ENCODE results near the gene CAMK2D.
A peak's percentile ranks its signal among the peaks of the same experiment; 100 is the strongest.

Gene CAMK2D

GRCh38 chr4:113555868-113556267 is 205.7 kb downstream of the CAMK2D start:
- DNase-seq (ENCODE audit: low read depth) = no peak
- H3K4me3 ChIP-seq (ENCODE audit: low read depth, low read length) = no peak overlapping the region

- H3K4me3 ChIP-seq (ENCODE audit: low read depth, low read length) = no peak overlapping the region
- DNase-seq (ENCODE audit: low read depth) = no peak
Observed at GRCh38 chr4:113553082-113553481, 208.5 kb downstream of the CAMK2D start.

- H3K4me3 ChIP-seq (ENCODE audit: low read depth, low read length) = no peak overlapping the region
- DNase-seq (ENCODE audit: low read depth) = no peak
Observed at GRCh38 chr4:113550510-113550909, 211.0 kb downstream of the CAMK2D start.

GRCh38 chr4:113548303-113548702 is 213.2 kb downstream of the CAMK2D start:
- DNase-seq (ENCODE audit: low read depth) = no peak
- H3K4me3 ChIP-seq (ENCODE audit: low read depth, low read length) = no peak overlapping the region

- no peak overlapping the region for H3K4me3 ChIP-seq (ENCODE audit: low read depth, low read length)
Observed at GRCh38 chr4:113547487-113548042, 214.0 kb downstream of the CAMK2D start.

GRCh38 chr4:113541933-113542332 is 219.6 kb downstream of the CAMK2D start:
- DNase-seq (ENCODE audit: low read depth) = no peak
- H3K4me3 ChIP-seq (ENCODE audit: low read depth, low read length) = no peak overlapping the region

More at GRCh38 chr4:113547487-113548042, 214.0 kb downstream of the CAMK2D start:
- peak; percentile 91 for DNase-seq (ENCODE audit: low read depth)

GRCh38 chr4:113540859-113541258 is 220.7 kb downstream of the CAMK2D start:
- no peak for DNase-seq (ENCODE audit: low read depth)
- no peak overlapping the region for H3K4me3 ChIP-seq (ENCODE audit: low read depth, low read length)

GRCh38 chr4:113539408-113539807 is 222.1 kb downstream of the CAMK2D start:
- peak; percentile 13 for DNase-seq (ENCODE audit: low read depth)
- no peak overlapping the region for H3K4me3 ChIP-seq (ENCODE audit: low read depth, low read length)

- no peak for DNase-seq (ENCODE audit: low read depth)
- H3K4me3 ChIP-seq (ENCODE audit: low read depth, low read length) = no peak overlapping the region
Observed at GRCh38 chr4:113537628-113538027, 223.9 kb downstream of the CAMK2D start.

- no peak for DNase-seq (ENCODE audit: low read depth)
- H3K4me3 ChIP-seq (ENCODE audit: low read depth, low read length) = no peak overlapping the region
Observed at GRCh38 chr4:113537203-113537602, 224.3 kb downstream of the CAMK2D start.

GRCh38 chr4:113534711-113535110 is 226.8 kb downstream of the CAMK2D start:
- H3K4me3 ChIP-seq (ENCODE audit: low read depth, low read length) = no peak overlapping the region
- DNase-seq (ENCODE audit: low read depth) = no peak

GRCh38 chr4:113531572-113531971 is 230.0 kb downstream of the CAMK2D start:
- no peak overlapping the region for H3K4me3 ChIP-seq (ENCODE audit: low read depth, low read length)
- no peak for DNase-seq (ENCODE audit: low read depth)

- no peak for DNase-seq (ENCODE audit: low read depth)
- no peak overlapping the region for H3K4me3 ChIP-seq (ENCODE audit: low read depth, low read length)
Observed at GRCh38 chr4:113528395-113528794, 233.1 kb downstream of the CAMK2D start.

- no peak overlapping the region for H3K4me3 ChIP-seq (ENCODE audit: low read depth, low read length)
- no peak for DNase-seq (ENCODE audit: low read depth)
Observed at GRCh38 chr4:113525521-113525920, 236.0 kb downstream of the CAMK2D start.

GRCh38 chr4:113524505-113525186 is 236.9 kb downstream of the CAMK2D start:
- H3K4me3 ChIP-seq (ENCODE audit: low read depth, low read length) = no peak overlapping the region
- DNase-seq (ENCODE audit: low read depth) = no peak

GRCh38 chr4:113524096-113524495 is 237.4 kb downstream of the CAMK2D start:
- H3K4me3 ChIP-seq (ENCODE audit: low read depth, low read length) = no peak overlapping the region
- DNase-seq (ENCODE audit: low read depth) = no peak

- DNase-seq (ENCODE audit: low read depth) = no peak
- H3K4me3 ChIP-seq (ENCODE audit: low read depth, low read length) = no peak overlapping the region
Observed at GRCh38 chr4:113522433-113522832, 239.1 kb downstream of the CAMK2D start.

- DNase-seq (ENCODE audit: low read depth) = no peak
- no peak overlapping the region for H3K4me3 ChIP-seq (ENCODE audit: low read depth, low read length)
Observed at GRCh38 chr4:113513382-113513781, 248.2 kb downstream of the CAMK2D start.

GRCh38 chr4:113512880-113513279 is 248.7 kb downstream of the CAMK2D start:
- DNase-seq (ENCODE audit: low read depth) = no peak
- H3K4me3 ChIP-seq (ENCODE audit: low read depth, low read length) = no peak overlapping the region

- DNase-seq (ENCODE audit: low read depth) = no peak
- no peak overlapping the region for H3K4me3 ChIP-seq (ENCODE audit: low read depth, low read length)
Observed at GRCh38 chr4:113511944-113512343, 249.6 kb downstream of the CAMK2D start.

GRCh38 chr4:113509851-113510250 is 251.7 kb downstream of the CAMK2D start:
- no peak overlapping the region for H3K4me3 ChIP-seq (ENCODE audit: low read depth, low read length)
- DNase-seq (ENCODE audit: low read depth) = no peak

Measured in skeletal muscle cell (primary cell).